GM12801 (cell line): ENCODE measurements around the gene SCUBE2.

Source experiments
- TF ChIP-seq, protein P1 (sequence below): IDR thresholded peaks from one replicate; pipeline ENCODE4 v1.5.1; 2011; ENCODE audit warnings: control low read depth; ENCODE audit not compliant: insufficient read length; ENCODE audit errors: extremely low read depth

Gene SCUBE2

DNA sequence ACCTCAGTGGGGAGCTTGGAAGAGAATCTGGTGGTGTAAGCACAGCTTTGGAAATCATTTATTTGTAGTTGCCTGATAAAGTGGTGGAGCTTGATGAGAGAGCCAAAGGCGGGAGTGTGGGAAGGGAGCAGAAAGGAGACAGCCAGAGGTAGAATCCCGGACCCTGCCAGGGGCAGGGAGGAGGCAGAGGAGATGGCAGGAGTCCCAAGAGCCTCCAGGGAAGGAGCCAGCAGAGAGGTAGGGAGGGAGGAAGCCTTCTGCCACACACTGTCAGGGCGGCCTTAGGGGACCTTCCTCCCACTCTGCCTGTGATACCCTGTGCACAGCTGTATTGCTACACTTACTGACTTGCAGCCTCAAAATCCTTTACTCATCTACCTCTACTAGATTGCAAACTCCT, 15.4 kb downstream of the SCUBE2 start:
- TF ChIP-seq, protein P1, sequence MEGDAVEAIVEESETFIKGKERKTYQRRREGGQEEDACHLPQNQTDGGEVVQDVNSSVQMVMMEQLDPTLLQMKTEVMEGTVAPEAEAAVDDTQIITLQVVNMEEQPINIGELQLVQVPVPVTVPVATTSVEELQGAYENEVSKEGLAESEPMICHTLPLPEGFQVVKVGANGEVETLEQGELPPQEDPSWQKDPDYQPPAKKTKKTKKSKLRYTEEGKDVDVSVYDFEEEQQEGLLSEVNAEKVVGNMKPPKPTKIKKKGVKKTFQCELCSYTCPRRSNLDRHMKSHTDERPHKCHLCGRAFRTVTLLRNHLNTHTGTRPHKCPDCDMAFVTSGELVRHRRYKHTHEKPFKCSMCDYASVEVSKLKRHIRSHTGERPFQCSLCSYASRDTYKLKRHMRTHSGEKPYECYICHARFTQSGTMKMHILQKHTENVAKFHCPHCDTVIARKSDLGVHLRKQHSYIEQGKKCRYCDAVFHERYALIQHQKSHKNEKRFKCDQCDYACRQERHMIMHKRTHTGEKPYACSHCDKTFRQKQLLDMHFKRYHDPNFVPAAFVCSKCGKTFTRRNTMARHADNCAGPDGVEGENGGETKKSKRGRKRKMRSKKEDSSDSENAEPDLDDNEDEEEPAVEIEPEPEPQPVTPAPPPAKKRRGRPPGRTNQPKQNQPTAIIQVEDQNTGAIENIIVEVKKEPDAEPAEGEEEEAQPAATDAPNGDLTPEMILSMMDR, result no peak

DNA sequence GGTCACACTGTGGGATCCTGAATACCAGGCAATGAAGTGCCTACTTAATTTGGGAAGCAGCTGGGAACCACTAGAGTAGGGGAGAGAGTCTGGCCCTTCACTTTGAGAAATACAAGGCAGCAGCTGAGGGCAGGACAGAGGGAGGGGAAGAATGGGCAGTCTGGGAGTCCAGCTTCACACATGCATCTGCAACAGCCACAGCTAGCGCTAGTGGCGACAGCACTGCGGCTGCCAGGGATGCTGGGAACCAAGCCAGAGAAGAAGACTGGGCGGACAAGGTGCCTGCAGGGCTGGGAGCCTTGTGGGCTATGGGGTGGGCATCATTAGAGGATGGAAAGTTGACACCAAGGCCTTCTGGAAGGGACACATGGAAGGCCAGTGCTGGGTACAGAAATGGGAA, 15.8 kb downstream of the SCUBE2 start:
- TF ChIP-seq, protein P1, result no peak

DNA sequence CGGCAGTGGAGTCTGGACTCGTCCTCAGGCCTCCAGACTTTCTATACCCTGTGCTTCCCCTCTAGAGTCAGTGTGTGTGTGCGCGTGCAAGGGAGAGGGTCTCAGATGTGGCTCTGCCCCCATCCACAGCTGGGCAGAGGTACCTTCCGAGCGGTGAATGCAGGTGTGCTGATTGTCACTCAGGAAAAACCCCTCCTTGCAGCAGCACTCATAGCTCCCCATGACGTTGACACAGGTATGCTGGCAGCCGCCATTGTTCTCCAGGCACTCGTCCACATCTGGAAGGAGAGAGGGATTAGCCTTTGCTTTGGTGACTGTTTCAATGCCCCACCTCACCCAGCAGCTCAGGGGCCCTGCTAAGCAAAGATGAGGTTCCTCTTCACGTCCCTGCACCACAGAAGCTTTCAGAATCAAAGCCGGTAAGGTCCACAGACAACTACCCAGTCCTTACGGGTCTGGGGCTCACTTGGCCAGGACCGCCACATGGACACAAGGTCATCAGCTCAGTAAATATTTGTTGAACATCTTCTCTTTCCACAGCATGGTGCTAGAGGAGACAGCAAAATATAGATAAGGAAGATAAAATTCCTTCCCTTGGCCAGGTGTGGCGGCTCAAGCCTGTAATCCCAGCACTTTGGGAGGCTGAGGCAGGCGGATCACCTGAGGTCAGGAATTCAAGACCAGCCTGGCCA, 16.9 kb downstream of the SCUBE2 start:
- TF ChIP-seq, protein P1, result no peak

DNA sequence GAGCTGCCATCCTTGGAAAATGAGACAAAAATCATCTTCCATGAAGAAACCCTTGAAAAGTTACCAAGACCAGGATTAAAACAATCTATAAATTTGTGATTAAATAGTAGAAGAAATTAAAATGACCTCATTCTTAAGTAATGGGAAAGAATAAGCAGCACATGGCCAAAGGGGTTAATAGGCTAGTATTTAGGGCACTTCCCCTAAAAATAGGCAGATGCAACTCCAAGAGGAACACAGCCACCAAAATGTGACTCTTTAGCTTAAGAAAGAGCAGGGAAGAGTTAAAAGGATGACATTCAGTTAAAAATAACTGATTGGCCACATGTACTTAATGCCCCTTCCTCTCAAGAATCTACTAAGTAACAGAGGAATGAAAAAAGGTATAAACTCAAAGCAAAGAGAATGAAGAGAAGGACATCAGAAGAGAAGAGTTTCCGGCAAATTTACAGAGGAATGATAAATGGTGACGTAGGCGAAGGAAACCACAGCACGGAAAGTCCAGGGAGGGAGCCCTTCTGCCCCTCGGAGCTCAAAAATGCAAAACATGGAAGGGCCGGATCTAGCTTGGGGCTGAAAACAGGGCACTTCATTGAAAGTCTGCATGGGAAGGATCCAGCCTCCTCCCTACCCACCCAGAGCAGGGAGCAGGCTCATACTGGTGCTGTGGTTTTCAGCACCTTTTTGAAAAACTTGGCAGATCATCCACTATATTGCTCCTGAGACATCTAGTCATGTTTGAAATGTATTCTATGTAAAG, 17.8 kb downstream of the SCUBE2 start:
- TF ChIP-seq, protein P1, result no peak

DNA sequence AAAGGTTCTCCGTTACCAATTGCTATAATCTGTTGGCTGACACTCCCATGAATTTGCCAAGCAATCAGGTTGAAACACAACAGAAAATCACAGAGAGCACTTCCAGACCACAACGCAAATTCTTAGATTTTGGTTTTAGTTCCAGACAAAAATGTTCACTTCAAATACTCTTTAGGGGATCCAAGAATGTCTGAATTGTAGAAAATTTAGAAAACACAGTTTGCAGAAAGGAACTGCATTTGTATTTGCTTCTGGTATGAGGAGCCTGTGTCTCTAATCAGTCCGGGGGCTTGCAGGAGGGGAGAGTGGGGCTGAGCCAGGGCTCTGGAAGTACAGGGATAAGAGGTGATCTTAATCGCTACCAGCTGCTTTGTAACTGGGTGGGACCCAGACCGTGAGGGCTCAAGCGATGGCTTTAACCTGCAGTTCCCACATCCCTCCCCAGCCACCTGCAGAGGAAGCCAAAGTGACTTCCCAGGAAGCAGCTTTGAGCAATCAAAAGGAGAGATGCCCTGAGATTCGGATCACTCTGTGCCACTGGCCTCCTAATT, 18.7 kb downstream of the SCUBE2 start:
- TF ChIP-seq, protein P1, result no peak

DNA sequence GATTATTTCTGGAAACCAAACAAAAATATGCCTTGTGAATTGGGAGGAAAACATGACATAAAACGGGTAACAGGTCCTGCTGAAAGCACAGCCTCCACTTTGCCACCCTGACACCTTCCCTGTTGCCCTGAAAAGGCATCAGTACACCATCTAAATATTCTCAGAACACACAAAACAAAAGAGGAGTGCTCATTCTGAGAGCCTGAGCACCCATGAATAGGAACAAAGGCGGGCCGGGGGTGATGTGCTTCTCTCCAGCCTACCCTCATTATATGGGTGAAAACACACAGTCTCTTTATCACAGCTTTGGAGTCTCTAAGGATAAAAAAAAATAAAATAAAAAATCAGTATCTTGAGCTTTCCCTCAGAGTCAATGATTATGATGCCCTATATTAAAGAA, 19.7 kb downstream of the SCUBE2 start:
- TF ChIP-seq, protein P1, result no peak

DNA sequence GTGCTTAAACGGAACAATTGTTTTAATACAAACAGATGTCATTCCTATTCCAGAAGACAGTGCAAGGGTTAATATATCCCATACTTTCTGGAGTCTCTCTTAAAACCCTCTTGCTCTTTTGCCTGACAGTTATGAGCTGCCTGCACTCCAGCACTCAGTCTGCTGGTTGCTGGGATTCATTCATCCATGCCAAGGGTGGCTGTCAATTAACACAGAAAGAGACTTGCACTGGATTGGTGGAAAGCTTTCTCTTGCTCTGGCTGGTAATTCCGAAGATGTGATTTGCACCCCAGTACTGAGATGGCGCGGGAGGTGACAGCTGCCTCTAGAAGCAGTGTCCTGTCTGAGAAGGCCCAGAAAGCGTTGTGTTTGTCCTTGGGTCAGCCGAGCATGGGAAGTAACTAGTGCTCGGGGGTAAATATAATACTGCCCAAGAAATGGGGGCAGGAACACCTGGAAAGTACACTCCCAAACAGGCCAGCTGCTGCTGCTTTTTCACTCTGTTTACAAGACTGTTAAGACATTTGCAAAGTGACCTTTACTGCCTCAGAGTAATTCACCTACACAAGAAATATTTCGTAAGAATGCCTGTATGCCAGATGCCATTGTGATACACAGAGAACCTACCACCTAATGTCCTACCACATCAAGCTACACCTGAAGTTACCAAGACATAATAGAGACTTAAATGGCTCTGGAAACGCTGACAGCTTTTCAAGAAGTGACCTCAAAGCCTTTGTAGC, 20.5 kb downstream of the SCUBE2 start:
- TF ChIP-seq, protein P1, result no peak
